Cardiac muscle cell (in vitro differentiated cells and primary cell): ENCODE data around the gene FOS. TPM values are rescaled to one million over a fixed set of nuclear protein-coding genes. Genes with fewer than 3 reads are reported as not detected.
A peak's percentile ranks its signal among the peaks of the same experiment; 100 is the strongest.

Experiments used
- DNase-seq, 2 donors: peaks; one replicate each; pipeline versions ENCODE4 v3.0.0 to v3.0.0-alpha.2; 2010 to 2017; ENCODE audit warnings: low read depth in 1 of 2, low spot score in 1 of 2
- H3K27ac ChIP-seq: fragments of 200-600 bp; sonication (generic); 2 replicates; pipeline ENCODE4 v1.5.1; 2016
- H3K27me3 ChIP-seq: fragments of 200-600 bp; sonication (generic); 2 replicates; pipeline ENCODE4 v1.6.0; 2016; ENCODE audit warnings: control low read depth
- H3K36me3 ChIP-seq: fragments of 200-600 bp; sonication (generic); 2 replicates; pipeline ENCODE4 v1.5.1; 2016; ENCODE audit warnings: control low read depth
- H3K4me1 ChIP-seq: fragments of 200-600 bp; sonication (generic); 2 replicates; pipeline ENCODE4 v1.8.1; 2017; ENCODE audit warnings: low read depth, mild to moderate bottlenecking, mixed run types
- H3K4me3 ChIP-seq: fragments of 200-600 bp; sonication (generic); 2 replicates; pipeline ENCODE4 v1.5.1; 2016; ENCODE audit warnings: mild to moderate bottlenecking
- H3K9me3 ChIP-seq: fragments of 200-600 bp; sonication (generic); 2 replicates; pipeline ENCODE4 v1.5.1; 2017; ENCODE audit warnings: low read depth, mild to moderate bottlenecking, control low read depth
- CTCF ChIP-seq: IDR thresholded peaks from 2 replicates; pipeline ENCODE4 v1.5.1; 2012; ENCODE audit warnings: low read depth, mild to moderate bottlenecking, low read length
- polyA plus RNA-seq: library from polyadenylated mRNA; unstranded; fragments of >200 nt; fragmentation: Nextera tagmentation; extraction: Ambion mirVana; gene quantifications from 2 replicates; pipeline ENCODE4 v1.2.1, GENCODE V29; 2016
- total RNA-seq: library from RNA; depleted of rRNA; stranded (reverse); fragments of >200 nt; gene quantifications from 2 replicates; pipeline ENCODE4 v1.2.3, GENCODE V29; 2016

The FOS gene
- total and polyA plus RNA-seq, 2 experiments from 2014 or later: 45.3 to 66.0 TPM

GRCh38 chr14:75313294-75313693, 34.7 kb downstream of the FOS start:
- no peak overlapping the region for H3K27ac ChIP-seq
- H3K9me3 ChIP-seq: no peaks in the 10 kb centered on the region
- no peak overlapping the region for H3K4me3 ChIP-seq
- no peaks in the 10 kb centered on the region for H3K36me3 ChIP-seq
- no peaks in the 10 kb centered on the region for H3K27me3 ChIP-seq
- no peak for DNase-seq
- no peak for TF ChIP-seq CTCF
- no peaks in the 10 kb centered on the region for H3K4me1 ChIP-seq

- no peak overlapping the region for H3K4me3 ChIP-seq
- H3K4me1 ChIP-seq: no peaks in the 10 kb centered on the region
- H3K27me3 ChIP-seq: no peaks in the 10 kb centered on the region
- no peak overlapping the region for H3K27ac ChIP-seq
- peak in 1 of 2 donors; percentile 90 for DNase-seq
- TF ChIP-seq CTCF: no peak
- no peaks in the 10 kb centered on the region for H3K9me3 ChIP-seq
- no peaks in the 10 kb centered on the region for H3K36me3 ChIP-seq
Observed at GRCh38 chr14:75315144-75315543, 36.5 kb downstream of the FOS start.

DNA sequence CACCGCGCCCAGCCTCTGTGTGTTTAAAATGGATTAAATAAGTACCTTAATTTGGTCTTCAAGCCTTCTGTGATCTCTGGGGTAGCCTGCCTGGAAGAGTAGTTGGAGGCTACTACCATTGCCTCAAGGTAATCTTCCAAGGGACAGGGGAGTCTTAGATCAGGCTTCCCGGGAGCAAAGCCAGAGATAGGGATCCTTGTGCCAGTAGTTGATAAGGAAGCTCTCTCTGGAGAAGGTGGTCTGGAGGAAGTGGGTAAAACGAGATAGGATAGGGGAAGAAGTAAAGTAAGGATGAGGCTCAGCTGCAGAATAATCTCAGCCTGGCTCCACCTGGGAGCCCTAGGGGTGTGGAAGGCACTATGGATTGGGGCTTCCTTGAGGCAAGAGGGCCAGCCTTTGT, 38.5 kb downstream of the FOS start:
- no peak for TF ChIP-seq CTCF
- no peaks in the 10 kb centered on the region for H3K27me3 ChIP-seq

DNA sequence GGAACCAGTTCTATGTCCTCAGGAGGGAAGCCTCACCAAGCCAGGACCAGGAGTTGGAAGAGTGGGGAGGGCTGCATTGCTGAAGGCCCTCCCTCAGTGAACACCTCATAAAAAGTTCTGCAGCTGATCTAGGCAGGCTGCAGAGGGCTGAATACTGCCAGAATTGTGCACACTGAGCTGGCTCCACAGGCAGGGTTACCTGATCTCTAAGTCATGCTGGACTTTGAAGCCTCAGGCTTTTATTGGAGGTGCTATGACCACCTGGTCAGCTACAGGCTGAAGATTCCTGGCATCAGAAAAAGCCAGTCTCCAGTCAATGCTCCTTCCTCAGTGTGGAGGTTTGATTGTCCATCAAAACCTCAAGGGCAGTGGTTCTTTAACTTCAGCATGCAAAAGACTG, 39.7 kb downstream of the FOS start:
- Histone ChIP-seq H3K4me1 (no peaks in the 10 kb centered on the region), H3K27ac (no peak overlapping the region), H3K27me3 (no peaks in the 10 kb centered on the region), H3K4me3 (no peak overlapping the region), H3K9me3 (no peaks in the 10 kb centered on the region), H3K36me3 (no peaks in the 10 kb centered on the region)
- TF ChIP-seq CTCF: no peak
- no peak for DNase-seq

More for the DNA sequence above, 38.5 kb downstream of the FOS start:
- Histone ChIP-seq H3K27ac (no peak overlapping the region), H3K4me1 (no peaks in the 10 kb centered on the region), H3K4me3 (no peak overlapping the region), H3K9me3 (no peaks in the 10 kb centered on the region), H3K36me3 (no peaks in the 10 kb centered on the region)
- no peak for DNase-seq

- no peaks in the 10 kb centered on the region for H3K36me3 ChIP-seq
- TF ChIP-seq CTCF: no peak
- no peak for DNase-seq
- no peaks in the 10 kb centered on the region for H3K4me1 ChIP-seq
- H3K27ac ChIP-seq: no peak overlapping the region
- H3K9me3 ChIP-seq: no peaks in the 10 kb centered on the region
- H3K27me3 ChIP-seq: no peaks in the 10 kb centered on the region
- no peak overlapping the region for H3K4me3 ChIP-seq
Observed at GRCh38 chr14:75319021-75319420, 40.4 kb downstream of the FOS start.

- Histone ChIP-seq H3K4me1 (no peaks in the 10 kb centered on the region), H3K36me3 (no peaks in the 10 kb centered on the region), H3K27ac (no peak overlapping the region), H3K4me3 (no peak overlapping the region), H3K9me3 (no peaks in the 10 kb centered on the region), H3K27me3 (no peaks in the 10 kb centered on the region)
- no peak for TF ChIP-seq CTCF
- no peak for DNase-seq
Observed at GRCh38 chr14:75320196-75320595, 41.6 kb downstream of the FOS start.
